Stimulated activated CD4-positive, alpha-beta T cell treated with anti-CD3 and anti-CD28 coated beads, Interleukin-4, amount 100 ng/mL, for 1 hour (primary cell): ENCODE results near the gene LZTFL1.
"Not testable (repeated sequence)": the region's sequence is repeated elsewhere in the genome, so short reads cannot be mapped to it uniquely, and the experiment has no call there.

Source experiments
- DNase-seq: peaks from one replicate; pipeline ENCODE4 v3.0.0-alpha.2; 2020

The LZTFL1 gene

GRCh38 chr3:45864760-45865519 is 23.0 kb upstream of the LZTFL1 start:
- DNase-seq = no peak

- DNase-seq = no peak
Measured at GRCh38 chr3:45861043-45861719, 19.3 kb upstream of the LZTFL1 start.

- DNase-seq = no peak
Measured at GRCh38 chr3:45860481-45860880, 18.6 kb upstream of the LZTFL1 start.

GRCh38 chr3:45858809-45859543 is 17.1 kb upstream of the LZTFL1 start:
- DNase-seq = no peak

DNA sequence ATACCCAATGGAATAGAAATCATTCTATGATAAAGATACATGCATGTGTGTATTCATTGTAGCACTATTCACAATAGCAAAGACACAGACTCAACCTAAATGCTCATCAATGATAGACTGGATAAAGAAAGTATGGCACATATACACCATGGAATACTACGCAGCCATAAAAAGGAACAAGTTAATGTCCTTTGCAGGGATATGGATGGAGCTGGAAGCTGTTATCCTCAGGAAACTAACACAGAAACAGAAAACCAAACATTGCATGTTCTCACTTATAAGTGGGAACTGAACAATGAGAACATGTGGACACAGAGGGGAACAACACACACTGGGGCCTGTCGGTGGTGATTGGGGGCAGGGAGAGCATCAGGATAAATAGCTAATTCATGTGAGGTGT is 15.1 kb upstream of the LZTFL1 start:
- not testable (repeated sequence) for DNase-seq

GRCh38 chr3:45856323-45856722 is 14.4 kb upstream of the LZTFL1 start:
- DNase-seq = not testable (repeated sequence)

GRCh38 chr3:45852828-45853227 is 10.9 kb upstream of the LZTFL1 start:
- no peak for DNase-seq

DNA sequence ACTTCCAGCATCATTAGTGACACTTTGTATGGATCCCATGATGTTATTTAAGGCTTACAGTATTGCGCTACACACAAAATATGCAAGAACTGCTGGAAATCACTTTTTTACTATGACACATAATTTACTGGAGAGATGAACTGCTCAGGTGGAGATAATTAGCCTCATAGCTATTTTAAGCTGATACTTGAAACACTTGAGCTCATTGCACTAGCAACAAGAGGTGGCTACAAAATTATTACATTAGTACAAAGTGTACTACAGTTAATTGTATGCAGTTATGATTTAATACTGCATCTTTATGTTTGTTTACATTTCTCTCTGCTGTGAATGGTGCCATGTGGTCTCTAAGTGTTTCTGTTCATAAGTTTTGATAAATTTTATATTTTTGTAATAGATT is 6.5 kb upstream of the LZTFL1 start:
- DNase-seq = no peak

DNA sequence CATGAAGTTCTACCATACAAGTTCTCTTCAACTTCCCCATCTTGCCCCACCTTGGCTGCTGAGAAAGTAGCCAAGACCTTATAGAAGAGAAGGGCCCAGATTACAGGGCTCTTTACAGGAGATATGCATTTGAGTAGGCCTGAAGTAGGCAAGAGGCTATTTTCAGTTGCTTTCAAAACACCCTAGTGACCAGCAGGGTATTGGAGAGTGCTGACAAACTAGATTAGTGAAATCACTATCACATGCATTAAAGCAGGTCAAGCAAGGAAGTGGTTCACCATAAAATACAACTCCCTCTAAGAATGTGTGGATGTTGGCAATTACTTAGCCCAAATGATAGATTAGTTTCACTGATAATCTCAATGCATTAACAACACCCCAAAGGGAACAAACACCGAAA is 2.7 kb upstream of the LZTFL1 start:
- no peak for DNase-seq

- DNase-seq = no peak
Measured at GRCh38 chr3:45842851-45843625, 1.1 kb upstream of the LZTFL1 start.

GRCh38 chr3:45841420-45841756 is 531 bp downstream of the LZTFL1 start:
- DNase-seq = peak; percentile 14

GRCh38 chr3:45838466-45838865 is 3.5 kb downstream of the LZTFL1 start:
- DNase-seq = no peak

DNA sequence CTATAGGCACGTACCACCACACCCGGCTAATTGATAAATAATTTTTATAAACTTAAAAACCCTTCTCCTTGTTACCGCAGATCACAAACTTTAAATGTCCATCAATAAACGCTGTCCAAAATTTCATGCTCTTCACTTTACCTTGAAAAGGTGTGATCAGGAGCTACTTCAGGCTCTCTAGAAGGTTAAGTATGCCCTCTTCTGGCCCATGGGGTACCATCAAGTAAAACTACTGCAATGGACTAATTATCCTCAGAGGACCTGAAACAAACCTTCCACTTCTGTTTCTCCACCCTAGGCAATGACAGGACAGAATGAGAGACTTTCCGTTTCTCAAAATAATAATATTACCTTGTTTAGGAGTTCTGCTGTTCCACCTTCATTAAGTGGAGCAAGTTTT is 9.2 kb downstream of the LZTFL1 start:
- no peak for DNase-seq

GRCh38 chr3:45830121-45830520 is 11.8 kb downstream of the LZTFL1 start:
- DNase-seq = no peak

- no peak for DNase-seq
Measured at GRCh38 chr3:45826908-45827307, 15.0 kb downstream of the LZTFL1 start.

GRCh38 chr3:45826321-45826720 is 15.6 kb downstream of the LZTFL1 start:
- no peak for DNase-seq

GRCh38 chr3:45821127-45821526 is 20.8 kb downstream of the LZTFL1 start:
- no peak for DNase-seq

- DNase-seq = no peak
Measured at GRCh38 chr3:45819543-45819942, 22.4 kb downstream of the LZTFL1 start.

- DNase-seq = no peak
Measured at GRCh38 chr3:45817831-45818522, 23.9 kb downstream of the LZTFL1 start.

- no peak for DNase-seq
Measured at GRCh38 chr3:45816544-45816943, 25.4 kb downstream of the LZTFL1 start.

GRCh38 chr3:45814322-45814721 is 27.6 kb downstream of the LZTFL1 start:
- no peak for DNase-seq

GRCh38 chr3:45807681-45808540 is 34.0 kb downstream of the LZTFL1 start:
- DNase-seq = no peak
